Endometrial microvascular endothelial cells (primary cell): Measurements from ENCODE around the gene S1PR2. TPM values are rescaled to one million over a fixed set of nuclear protein-coding genes. Genes with fewer than 3 reads are reported as not detected.
"Not testable (repeated sequence)": the region's sequence is repeated elsewhere in the genome, so short reads cannot be mapped to it uniquely, and the experiment has no call there.

Source experiments
- in situ Hi-C: cut with HindIII; loops from 2 replicates; pipeline ENCODE4 v1.10.0; 2017; ENCODE audit warnings: low sequenced_read_pairs, low pct_unique_long_range_greater_than_20kb; ENCODE audit errors: inconsistent ontology term
- total RNA-seq: library from RNA; depleted of rRNA; stranded (reverse); fragments of >200 nt; gene quantifications from one replicate; pipeline ENCODE4 v1.2.3, GENCODE V29; 2015; ENCODE audit errors: inconsistent ontology term

Gene S1PR2
- total RNA-seq, 1 donor from 2014 or later, result 1.7 TPM

GRCh38 chr19:10256970-10257615, 26.0 kb upstream of the S1PR2 start:
- in situ Hi-C loops, result no loop called here

GRCh38 chr19:10256551-10256950, 25.4 kb upstream of the S1PR2 start:
- in situ Hi-C loops, result no loop called here

GRCh38 chr19:10255358-10255757, 24.2 kb upstream of the S1PR2 start:
- in situ Hi-C loops, result no loop called here

- in situ Hi-C loops, result no loop called here
Measured at GRCh38 chr19:10254244-10254643, 23.1 kb upstream of the S1PR2 start.

GRCh38 chr19:10252707-10253106, 21.6 kb upstream of the S1PR2 start:
- in situ Hi-C loops, result no loop called here

- in situ Hi-C loops, result no loop called here
Measured at GRCh38 chr19:10251792-10252694, 20.9 kb upstream of the S1PR2 start, which contains the start of gene MRPL4. TSS of gene MRPL4 (plus strand) at chr19:10252214. CDS start at chr19:10252254, 40 bp downstream.

- in situ Hi-C loops, result no loop called here
Measured at GRCh38 chr19:10246511-10246910, 15.4 kb upstream of the S1PR2 start.

- in situ Hi-C loops, result no loop called here
Measured at GRCh38 chr19:10245189-10245939, 14.2 kb upstream of the S1PR2 start.

GRCh38 chr19:10243606-10244005, 12.5 kb upstream of the S1PR2 start:
- in situ Hi-C loops, result no loop called here

GRCh38 chr19:10241826-10242449, 10.8 kb upstream of the S1PR2 start:
- in situ Hi-C loops, result not testable (repeated sequence)

GRCh38 chr19:10238172-10238783, 7.1 kb upstream of the S1PR2 start:
- in situ Hi-C loops, result no loop called here

GRCh38 chr19:10237702-10238101, 6.6 kb upstream of the S1PR2 start:
- in situ Hi-C loops, result no loop called here

GRCh38 chr19:10235409-10235808, 4.3 kb upstream of the S1PR2 start:
- in situ Hi-C loops, result not testable (repeated sequence)

GRCh38 chr19:10235003-10235402, 3.9 kb upstream of the S1PR2 start:
- in situ Hi-C loops, result no loop called here

- in situ Hi-C loops, result no loop called here
Measured at GRCh38 chr19:10233946-10234345, 2.8 kb upstream of the S1PR2 start.

GRCh38 chr19:10231612-10232228, 589 bp upstream of the S1PR2 start:
- in situ Hi-C loops, result no loop called here

- in situ Hi-C loops, result no loop called here
Measured at GRCh38 chr19:10230173-10230860, 814 bp downstream of the S1PR2 start.

GRCh38 chr19:10228920-10229319, 2.2 kb downstream of the S1PR2 start:
- in situ Hi-C loops, result no loop called here
